ENCODE results near the gene COL4A6.

DNA sequence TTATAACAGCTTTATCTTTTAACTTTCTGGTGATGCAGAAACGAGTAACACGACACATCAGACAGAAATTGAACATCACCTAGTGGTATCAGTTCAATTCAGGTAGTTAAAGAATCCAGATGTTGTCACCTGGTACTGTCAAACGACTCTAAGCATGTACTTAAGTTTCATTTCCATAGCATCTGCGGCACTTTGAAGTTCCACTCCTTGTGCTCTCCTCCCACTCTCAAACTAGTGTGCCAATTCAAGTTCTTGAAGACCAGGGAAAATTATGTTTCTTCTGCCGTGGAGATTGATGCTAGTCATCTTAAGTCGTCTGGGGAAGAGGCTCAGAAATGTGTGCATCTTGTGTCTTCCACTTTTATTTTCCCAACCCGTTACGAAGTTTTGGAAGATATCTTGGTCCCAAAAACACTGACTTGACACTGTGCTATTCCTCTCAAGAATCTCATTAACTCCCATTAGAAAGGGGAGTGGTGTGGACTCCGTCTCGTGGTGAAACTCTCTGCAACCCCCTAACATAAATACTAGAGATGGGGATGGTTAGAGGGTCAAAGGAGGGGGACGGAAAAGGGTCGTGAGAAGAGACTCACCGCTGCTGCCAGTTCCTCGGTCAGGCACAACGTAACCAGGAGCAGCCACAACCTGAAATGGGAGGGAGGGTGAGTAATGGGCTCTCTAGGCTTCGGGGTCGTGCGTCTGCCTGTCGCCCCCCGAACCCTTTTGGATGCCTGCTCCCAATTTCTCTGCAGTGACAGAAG is 693 bp downstream of the COL4A6 start:
- TF ChIP-seq, protein P1, sequence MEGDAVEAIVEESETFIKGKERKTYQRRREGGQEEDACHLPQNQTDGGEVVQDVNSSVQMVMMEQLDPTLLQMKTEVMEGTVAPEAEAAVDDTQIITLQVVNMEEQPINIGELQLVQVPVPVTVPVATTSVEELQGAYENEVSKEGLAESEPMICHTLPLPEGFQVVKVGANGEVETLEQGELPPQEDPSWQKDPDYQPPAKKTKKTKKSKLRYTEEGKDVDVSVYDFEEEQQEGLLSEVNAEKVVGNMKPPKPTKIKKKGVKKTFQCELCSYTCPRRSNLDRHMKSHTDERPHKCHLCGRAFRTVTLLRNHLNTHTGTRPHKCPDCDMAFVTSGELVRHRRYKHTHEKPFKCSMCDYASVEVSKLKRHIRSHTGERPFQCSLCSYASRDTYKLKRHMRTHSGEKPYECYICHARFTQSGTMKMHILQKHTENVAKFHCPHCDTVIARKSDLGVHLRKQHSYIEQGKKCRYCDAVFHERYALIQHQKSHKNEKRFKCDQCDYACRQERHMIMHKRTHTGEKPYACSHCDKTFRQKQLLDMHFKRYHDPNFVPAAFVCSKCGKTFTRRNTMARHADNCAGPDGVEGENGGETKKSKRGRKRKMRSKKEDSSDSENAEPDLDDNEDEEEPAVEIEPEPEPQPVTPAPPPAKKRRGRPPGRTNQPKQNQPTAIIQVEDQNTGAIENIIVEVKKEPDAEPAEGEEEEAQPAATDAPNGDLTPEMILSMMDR (IDR thresholded peaks at IDR 0.05; ENCODE audit: low read length): no peak
- TF ChIP-seq EZH2 (IDR thresholded peaks at IDR 0.05; ENCODE audit: borderline replicate concordance, low read length): no peak

Measured in OCI-LY1 (cell line).